Measurements from ENCODE around the gene OR52D1. TPM values are rescaled to one million over a fixed set of nuclear protein-coding genes. Genes with fewer than 3 reads are reported as not detected.

Gene OR52D1
- total RNA-seq, 1 experiment from 2014 or later, result not detected

DNA sequence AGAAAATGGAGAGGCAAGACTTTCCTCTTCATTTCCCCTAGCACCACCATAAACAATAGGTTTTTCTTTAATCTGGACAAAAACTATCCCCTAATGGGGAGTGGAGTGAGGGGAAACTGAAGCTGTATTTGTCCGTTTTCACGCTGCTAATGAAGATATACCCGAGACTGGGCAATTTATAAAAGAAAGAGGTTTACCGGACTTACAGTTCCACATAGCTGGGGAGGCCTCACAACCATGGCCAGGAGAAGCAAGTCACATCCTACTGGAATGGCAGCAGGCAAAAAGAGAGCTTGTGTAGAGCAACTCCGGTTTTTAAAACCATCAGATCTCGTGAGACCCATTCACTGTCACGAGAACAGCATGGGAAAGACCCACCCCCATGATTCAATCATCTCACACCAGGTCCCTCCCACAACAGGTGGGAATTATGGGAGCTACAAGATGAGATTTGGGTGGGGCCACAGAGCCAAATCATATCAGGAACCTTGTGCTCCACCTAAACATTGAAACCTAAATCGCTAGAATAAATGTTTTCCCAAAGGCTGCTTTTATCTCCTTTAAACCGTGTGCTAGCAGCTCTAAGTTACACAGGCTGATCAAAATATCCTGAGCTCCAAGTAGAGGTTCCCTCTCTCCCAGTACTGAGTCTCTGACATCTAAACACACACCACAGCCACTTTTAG, 17.0 kb downstream of the OR52D1 start:
- Histone ChIP-seq H3K36me3 (no peaks in the 10 kb centered on the region), H3K4me3 (no peak overlapping the region), H3K9me3 (no peaks in the 10 kb centered on the region), H3K27me3 (no peaks in the 10 kb centered on the region)
- DNase-seq, result no peak

DNA sequence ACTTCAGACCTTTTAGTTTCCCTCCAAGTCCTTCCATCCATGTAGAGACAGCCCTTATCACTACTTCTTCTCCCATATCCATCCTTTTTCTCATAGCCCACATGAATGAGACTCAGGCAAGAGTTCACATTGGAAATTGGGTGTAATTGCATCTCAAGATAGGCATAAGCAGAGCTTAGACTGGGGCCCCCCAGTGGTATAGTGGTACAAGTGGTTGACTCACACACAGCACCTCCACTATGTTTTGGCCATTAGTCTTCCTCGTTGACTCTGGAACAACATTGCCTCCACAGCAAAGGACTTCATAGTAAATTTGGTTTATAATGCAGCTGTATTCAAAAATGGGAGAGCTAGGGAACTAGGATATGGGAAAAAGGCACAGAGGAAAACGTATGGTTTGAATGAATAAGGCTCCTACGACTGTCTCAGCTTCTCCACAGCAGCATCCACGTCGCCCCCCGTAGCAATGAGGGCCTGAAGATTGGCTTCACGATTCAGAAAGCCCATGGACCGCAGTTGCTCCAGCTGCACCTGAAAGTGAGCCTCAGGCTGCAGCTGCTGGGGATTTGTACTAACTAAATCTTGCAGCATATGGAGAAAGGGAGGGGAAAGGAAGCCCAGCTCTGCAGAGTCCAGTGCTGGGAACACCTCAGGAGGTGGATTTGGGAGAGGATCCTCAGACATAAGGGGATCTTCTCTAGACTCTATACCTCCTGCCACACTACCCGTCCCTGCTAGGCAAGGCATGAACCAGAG, 18.9 kb downstream of the OR52D1 start:
- no peak for DNase-seq
- H3K36me3 ChIP-seq, result no peaks in the 10 kb centered on the region
- H3K27me3 ChIP-seq, result no peaks in the 10 kb centered on the region
- H3K9me3 ChIP-seq, result no peaks in the 10 kb centered on the region
- H3K4me3 ChIP-seq, result no peak overlapping the region

DNA sequence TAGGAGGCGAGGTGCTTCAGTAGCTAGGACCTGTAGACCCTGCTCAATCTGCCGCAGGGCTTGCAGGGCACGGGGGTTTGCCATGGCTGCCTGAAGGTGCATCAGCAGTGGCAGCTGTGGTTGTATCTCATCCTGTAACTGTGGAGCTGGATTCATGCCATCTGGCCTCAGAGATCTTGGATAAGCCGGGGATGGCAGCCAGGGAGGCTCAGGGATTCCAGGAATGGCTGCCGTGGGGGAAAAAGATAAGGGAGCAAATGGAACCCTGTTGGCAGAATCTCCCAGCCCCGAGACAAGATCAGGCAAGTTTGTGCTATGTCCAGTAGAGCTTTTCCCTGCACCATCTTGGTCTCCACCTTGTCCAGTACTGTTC, 19.4 kb downstream of the OR52D1 start:
- H3K9me3 ChIP-seq, result no peaks in the 10 kb centered on the region
- no peaks in the 10 kb centered on the region for H3K36me3 ChIP-seq
- H3K4me3 ChIP-seq, result no peak overlapping the region
- no peaks in the 10 kb centered on the region for H3K27me3 ChIP-seq
- no peak for DNase-seq

- DNase-seq, result no peak
- no peak overlapping the region for H3K4me3 ChIP-seq
- no peaks in the 10 kb centered on the region for H3K9me3 ChIP-seq
- H3K36me3 ChIP-seq, result no peaks in the 10 kb centered on the region
- no peaks in the 10 kb centered on the region for H3K27me3 ChIP-seq
Observed at GRCh38 chr11:5508605-5509004, 20.1 kb downstream of the OR52D1 start.

DNA sequence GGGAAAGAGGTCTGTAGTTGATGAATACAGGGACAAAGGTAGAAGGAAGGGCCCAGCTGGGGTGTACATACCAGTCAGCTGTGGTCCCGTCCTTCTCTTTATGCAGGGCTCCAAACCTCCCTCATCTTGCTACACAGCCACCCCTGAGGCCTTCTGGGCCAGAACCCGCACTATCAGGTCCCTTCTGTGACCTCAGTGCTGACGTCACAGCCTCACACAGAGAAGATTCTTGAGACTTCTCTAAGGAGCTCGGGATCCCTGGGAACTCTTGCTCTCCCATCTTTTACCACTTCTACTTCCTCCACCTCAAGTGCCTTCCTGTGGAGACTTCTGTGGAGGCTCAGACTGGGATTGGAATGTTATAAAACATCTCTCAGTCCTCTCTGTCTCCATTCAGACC, 21.3 kb downstream of the OR52D1 start, which contains the start of gene UBQLN3:
TSS of gene UBQLN3 (minus strand) at position 155 of the 400 bp plus-strand sequence. CDS start 399 bp downstream, outside the sequence.
- Histone ChIP-seq H3K27me3 (no peaks in the 10 kb centered on the region), H3K9me3 (no peaks in the 10 kb centered on the region)

GRCh38 chr11:5514841-5515240, 26.4 kb downstream of the OR52D1 start:
- H3K4me3 ChIP-seq, result no peak overlapping the region
- H3K36me3 ChIP-seq, result no peaks in the 10 kb centered on the region
- H3K9me3 ChIP-seq, result no peaks in the 10 kb centered on the region
- no peak for DNase-seq
- H3K27me3 ChIP-seq, result no peaks in the 10 kb centered on the region

More for the DNA sequence above, 21.3 kb downstream of the OR52D1 start, which contains the start of gene UBQLN3:
- DNase-seq, result no peak
- H3K4me3 ChIP-seq, result no peak within 1 kb of the TSS
- no peaks in the 10 kb centered on the region for H3K36me3 ChIP-seq

DNA sequence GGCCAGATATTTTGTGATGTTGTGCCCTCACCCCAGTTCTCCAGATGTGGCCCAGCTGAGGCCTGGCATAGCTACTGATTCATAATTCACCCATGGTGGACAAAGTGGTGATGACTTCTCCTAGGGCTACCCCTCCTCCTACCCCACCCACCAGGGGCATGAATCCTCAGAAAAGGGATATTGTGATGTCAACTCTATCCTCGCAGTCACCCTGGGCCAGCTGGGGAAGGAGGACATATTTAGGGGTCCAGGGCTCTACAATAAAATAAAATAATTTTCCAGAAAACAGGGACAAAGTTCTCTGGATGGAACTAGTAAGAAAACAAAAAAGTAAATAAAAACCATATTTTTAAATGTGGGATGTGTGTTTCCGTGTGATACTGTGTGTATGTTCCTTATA, 28.1 kb downstream of the OR52D1 start, which contains the start of gene UBQLNL:
TSS of gene UBQLNL (minus strand) at position 101 of the 400 bp plus-strand sequence. CDS start 258 bp downstream, outside the sequence.
- Histone ChIP-seq H3K27me3 (no peaks in the 10 kb centered on the region), H3K4me3 (no peak within 1 kb of the TSS), H3K36me3 (no peaks in the 10 kb centered on the region), H3K9me3 (no peaks in the 10 kb centered on the region)
- no peak for DNase-seq

GRCh38 chr11:5521540-5521939, 33.1 kb downstream of the OR52D1 start:
- Histone ChIP-seq H3K4me3 (no peak overlapping the region), H3K27me3 (no peaks in the 10 kb centered on the region), H3K36me3 (no peaks in the 10 kb centered on the region), H3K9me3 (no peaks in the 10 kb centered on the region)
- peak; percentile 10 for DNase-seq

DNA sequence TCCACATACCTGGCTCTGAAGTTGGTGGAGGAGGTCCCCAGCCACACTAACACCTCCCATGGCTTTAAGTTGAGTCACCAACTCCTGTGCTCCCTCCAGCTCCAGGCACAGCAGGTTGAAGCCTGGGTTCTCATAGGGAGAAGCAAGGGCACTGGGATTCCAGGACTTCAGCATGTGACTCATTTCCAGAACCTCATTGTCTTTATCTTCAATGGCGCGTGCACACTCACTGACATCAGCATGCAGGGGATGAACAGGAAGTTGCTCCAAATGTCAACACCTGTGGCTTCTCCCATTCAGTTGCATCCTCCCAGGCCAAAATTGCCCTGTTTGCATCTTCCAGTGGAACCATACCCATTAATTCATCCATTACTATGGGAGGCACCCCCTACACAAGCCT, 33.8 kb downstream of the OR52D1 start:
- no peak overlapping the region for H3K4me3 ChIP-seq
- no peaks in the 10 kb centered on the region for H3K9me3 ChIP-seq
- H3K27me3 ChIP-seq, result no peaks in the 10 kb centered on the region
- H3K36me3 ChIP-seq, result no peaks in the 10 kb centered on the region
- no peak for DNase-seq

- no peak for DNase-seq
- H3K9me3 ChIP-seq, result no peaks in the 10 kb centered on the region
- no peaks in the 10 kb centered on the region for H3K36me3 ChIP-seq
- no peaks in the 10 kb centered on the region for H3K27me3 ChIP-seq
- H3K4me3 ChIP-seq, result no peak overlapping the region
Observed at GRCh38 chr11:5524756-5525155, 36.3 kb downstream of the OR52D1 start.

GRCh38 chr11:5527716-5528115, 39.2 kb downstream of the OR52D1 start:
- Histone ChIP-seq H3K9me3 (no peaks in the 10 kb centered on the region), H3K27me3 (no peaks in the 10 kb centered on the region), H3K4me3 (no peak overlapping the region), H3K36me3 (no peaks in the 10 kb centered on the region)
- DNase-seq, result no peak

GRCh38 chr11:5528495-5528894, 40.0 kb downstream of the OR52D1 start:
- DNase-seq, result no peak
- Histone ChIP-seq H3K4me3 (no peak overlapping the region), H3K36me3 (no peaks in the 10 kb centered on the region), H3K27me3 (no peaks in the 10 kb centered on the region), H3K9me3 (no peaks in the 10 kb centered on the region)

DNA sequence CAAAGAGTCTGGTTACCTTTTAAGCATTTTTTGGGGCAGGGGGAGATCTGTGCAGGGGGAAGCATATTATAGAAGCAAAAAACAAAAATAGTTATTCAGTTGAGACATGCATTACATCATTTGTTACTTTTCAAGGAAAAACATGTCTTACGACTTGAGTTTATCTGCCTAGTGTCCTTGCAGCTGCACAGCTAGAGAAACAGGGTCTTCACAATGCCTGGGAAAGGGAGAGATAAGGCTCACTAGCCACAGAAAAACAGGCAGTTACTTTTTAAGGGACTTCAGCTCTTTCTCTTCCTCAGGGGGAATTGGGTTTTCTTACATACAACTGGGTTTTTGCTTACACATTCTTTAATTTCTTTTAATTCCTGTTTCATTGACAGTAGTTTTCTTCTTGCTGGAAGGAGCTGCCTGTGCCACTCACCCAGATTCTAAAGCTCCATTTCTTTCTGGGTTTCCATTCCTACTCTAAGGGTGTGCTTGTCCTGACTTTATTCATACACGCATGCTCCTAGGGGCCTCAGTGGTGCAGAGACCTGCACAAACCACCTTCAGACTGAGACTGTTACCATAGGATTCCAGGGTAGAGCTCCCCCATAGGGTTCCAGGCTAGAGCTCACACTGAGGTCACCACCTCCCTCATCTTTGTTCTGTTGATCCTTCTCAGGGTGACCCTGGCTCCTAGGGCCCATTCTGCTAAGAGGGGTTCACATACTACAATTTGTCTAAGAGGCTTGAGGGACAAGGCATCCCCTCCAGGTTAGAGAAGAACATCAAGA, 42.8 kb downstream of the OR52D1 start:
- DNase-seq, result no peak
- Histone ChIP-seq H3K27me3 (no peaks in the 10 kb centered on the region), H3K9me3 (peaks cover under 1% of the 10 kb centered on the region; the same call in 1 of the 2 replicates), H3K4me3 (no peak overlapping the region), H3K36me3 (no peaks in the 10 kb centered on the region)

GRCh38 chr11:5534046-5534445, 45.6 kb downstream of the OR52D1 start:
- Histone ChIP-seq H3K9me3 (peaks cover 6% of the 10 kb centered on the region), H3K27me3 (no peaks in the 10 kb centered on the region), H3K4me3 (no peak overlapping the region), H3K36me3 (no peaks in the 10 kb centered on the region)
- no peak for DNase-seq

DNA sequence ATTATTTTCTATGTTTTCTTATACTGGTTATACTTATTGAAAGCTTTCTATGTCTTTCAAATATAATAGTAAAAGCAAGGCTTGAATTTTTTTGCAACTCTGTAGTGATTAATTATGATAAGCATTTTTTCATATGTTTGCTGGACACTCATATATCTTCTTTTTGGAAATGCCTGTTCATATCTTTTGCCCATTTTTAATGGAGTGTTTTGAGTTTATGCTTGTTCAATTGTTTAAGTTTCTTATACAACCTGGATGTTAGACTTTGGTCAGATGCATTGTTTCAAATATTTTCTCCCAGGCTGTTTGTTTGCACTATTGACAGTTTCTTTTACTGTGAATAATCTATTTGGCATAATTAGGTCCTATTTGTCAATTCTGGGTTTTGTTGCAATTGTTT, 48.0 kb downstream of the OR52D1 start:
- peaks cover 6% of the 10 kb centered on the region for H3K9me3 ChIP-seq
- H3K27me3 ChIP-seq, result no peaks in the 10 kb centered on the region
- no peaks in the 10 kb centered on the region for H3K36me3 ChIP-seq
- H3K4me3 ChIP-seq, result no peak overlapping the region
- no peak for DNase-seq
